NCI-H2107 treated with DMSO at 0.1 percent for 48 hours (cell line): ENCODE data around the gene IL1F10.
"Not testable (repeated sequence)": the region's sequence is repeated elsewhere in the genome, so short reads cannot be mapped to it uniquely, and the experiment has no call there.

Source experiments
- DNase-seq: peaks from one replicate; lab custom pipeline; 2025; ENCODE audit not compliant: unreplicated experiment; lab: John Stamatoyannopoulos, UW

IL1F10 gene

DNA sequence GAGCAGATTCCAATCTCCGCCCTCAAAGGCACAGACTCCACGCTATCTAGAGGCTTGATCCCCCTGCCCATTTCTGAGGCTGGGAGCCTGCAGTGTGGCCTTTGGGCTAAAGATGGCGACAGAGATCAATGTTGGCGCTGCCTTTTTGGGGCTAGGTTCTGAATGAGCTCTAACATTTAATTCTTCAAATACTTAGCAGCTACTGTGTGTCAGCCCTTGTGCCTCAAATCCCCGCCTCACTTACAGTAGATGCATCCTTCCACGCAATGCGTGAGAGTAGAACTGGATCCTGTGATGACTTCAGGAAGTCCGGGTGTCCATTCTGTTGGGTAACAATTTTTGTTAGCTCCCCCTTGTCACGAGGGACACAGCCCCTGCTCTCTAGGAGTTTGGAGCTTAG is 12.4 kb downstream of the IL1F10 start:
- no peak for DNase-seq

DNA sequence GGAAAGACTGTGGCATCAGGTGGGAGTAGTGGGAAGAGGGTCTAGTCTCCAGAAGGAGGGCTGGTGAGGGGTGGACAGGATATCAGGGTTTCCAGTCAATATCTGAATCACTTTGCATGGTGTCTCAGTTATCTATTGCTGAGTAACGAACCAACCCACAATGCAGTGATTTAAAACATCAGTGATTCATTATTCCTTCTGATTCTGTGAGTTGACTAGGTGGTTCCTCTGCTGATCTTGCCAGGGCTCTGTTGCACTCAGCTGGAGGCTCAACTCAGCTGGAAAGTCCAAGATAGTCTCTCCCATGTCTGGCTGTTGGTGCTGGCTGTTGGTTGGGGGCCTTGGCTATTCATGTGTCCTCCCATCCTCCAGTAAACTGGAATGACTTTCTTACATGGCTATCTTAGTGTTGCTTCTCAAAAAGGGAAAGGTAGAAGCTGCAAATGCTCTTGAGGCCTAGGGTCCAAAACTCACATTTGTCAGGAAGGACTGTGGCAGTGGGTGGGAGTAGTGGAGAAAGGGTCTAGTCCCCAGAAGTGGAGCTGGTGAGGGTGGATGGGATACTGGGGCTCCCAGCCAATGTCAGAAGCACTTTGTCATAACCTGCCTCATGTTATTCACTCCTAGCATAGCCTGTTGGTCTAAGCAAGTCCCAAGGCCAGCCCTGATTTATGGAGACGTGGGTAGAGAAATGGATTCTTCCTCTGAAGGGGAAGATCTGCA is 13.9 kb downstream of the IL1F10 start:
- no peak for DNase-seq

DNA sequence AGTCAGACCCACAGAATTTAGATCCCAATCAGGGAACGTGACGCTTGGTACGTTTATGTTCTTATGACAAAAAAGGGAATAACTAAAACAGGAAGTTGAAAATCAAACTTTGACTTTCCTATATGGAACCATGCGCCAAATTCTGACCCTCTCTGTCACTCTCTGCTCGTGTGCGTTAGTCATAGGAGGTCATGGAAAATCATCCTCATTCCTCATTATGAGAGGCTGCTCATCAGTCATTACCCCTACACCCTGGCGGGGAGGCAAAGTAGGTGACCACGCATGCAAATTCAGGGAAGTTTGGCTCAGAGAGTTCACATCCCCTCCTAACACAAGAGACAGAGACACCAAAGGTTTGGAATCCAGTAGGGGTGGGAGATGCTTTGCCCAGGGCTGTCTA is 15.5 kb downstream of the IL1F10 start:
- DNase-seq: no peak

DNA sequence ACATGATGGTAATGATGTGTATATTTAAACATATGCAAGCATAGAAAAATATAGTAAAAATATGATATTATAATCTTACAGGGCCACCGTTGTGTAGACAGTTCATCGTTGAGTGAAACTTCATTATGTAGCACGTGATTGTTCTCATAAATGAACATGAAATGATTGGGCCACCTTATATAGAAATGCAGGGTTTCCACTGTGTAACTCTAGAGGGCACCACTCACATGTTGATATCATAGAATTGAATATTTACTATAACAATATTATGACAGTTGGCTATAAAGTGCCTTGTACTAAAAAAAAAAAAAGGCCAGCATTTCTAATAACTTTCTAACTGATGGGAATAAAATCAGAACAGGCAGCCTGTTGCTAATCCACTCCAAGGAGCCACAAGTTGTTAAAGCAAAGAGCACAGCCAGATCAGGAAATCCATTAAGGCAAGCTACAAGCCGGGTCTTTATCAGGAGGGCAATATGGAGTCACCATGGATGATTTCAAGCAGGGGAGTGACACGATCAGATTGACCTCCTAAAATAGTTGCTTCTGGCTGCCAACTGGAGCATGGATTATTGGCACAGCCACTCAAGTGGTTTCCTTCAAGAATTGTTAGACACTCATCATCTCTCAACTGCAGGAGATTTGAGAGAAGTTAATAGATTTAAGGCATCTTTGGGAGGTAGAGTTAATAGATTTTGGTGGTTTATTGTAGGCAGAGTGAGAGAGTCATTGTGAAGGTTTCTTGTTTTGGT is 16.7 kb downstream of the IL1F10 start:
- no peak for DNase-seq

DNA sequence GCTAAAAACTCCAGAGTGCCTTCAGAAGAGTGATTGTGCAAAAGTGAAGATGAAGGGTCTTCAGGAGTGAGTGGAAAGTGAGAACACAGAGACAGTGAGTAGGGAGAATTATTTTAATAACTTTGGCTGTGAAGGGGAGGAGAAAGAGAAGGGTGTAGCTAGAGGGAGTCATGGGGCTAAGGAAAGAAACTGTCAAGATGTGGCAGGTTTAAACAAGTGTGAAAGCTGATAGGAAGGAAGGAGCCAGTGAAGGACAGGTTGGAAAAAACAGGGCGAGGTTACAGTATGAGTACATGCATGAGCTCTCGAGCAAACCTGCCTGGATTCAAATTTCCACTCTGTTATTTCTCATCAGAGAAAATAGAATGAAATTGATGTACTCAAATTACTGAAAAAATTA is 17.8 kb downstream of the IL1F10 start:
- DNase-seq: no peak

DNA sequence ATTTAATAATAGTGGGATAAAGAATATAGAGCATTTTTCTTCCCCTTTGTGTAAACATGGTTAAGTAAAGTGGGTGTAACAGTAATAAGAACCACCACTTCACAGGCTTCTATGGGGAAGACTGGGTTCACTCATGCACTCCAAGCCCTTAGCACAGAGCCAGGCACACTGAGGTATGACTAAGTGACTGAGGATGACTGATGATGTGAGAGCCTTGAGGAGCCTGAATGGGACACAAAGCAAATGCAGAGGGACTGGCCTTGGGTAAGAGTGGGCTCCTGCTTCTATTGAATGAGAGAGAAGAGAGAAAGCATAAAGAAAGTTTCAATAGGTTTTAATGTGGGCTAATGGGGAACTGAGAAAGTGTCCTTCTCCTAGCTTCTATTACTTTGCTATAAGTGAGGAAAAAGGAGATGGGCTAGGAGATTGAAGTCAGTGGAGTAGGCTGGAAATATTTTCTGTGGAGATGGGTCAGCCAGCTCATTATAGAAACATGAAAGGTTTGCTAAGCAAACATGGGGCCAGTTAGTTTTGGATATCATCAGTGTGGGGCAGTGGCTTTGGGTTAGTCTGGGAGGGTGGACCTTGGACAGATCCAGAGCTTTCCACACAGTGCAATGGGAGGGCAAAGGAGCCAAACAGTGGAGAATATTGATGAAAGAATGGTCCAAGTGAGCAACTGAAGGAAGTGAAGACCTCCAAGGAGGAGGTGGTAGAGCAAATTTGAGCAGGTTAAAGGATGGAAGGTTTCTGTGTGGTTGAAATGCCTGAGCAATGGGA is 20.6 kb downstream of the IL1F10 start:
- no peak for DNase-seq

DNA sequence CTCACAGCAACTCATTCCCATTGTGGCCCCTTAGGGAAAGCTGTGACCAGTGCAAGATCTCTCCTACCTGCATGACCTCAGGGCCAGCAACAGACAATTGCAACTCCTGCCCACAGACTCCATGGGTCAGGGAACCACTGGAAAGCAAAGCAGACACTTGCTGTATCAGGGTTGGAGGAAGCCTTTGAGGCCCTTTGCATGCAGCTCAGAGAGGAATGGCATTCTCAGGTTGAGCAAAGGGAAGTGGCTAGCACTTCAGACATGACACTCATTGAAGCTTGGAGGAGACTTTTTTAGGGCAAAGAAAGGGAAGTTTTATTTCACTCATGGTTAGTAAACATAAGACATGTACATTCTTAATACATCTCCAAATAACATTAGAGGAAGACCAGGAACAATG is 22.1 kb downstream of the IL1F10 start:
- DNase-seq: no peak

DNA sequence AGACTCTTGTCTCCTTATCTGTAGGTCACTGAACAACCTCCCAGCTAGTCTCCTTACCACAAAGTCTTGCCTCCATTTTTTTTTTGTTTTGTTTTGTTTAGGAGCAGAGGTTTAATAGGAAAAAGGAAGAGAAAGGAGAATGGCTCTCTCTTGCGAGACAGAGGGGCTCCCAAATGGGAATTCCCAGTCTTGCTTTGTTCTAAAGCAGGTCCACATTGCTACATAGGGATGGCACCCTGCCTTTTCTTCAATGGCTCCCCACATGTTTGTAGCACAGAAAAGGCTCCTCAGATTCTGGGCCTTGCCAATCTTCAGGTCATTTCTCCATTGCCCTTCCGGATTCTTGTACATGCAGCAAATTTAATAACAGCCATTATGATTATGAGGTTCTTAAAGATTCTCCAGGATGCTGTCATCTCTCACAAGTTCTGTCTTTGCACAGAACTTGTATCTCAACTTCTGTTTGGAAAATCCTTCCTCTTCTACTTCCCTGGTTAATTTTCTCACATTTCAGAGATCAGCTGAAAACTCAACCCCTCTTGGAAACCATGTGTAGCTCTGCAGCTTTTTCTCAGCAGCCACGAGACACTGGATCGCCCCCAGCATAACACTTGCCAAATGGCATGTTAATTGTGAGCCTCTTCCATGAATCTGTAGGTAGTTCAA is 23.6 kb downstream of the IL1F10 start:
- DNase-seq: no peak

DNA sequence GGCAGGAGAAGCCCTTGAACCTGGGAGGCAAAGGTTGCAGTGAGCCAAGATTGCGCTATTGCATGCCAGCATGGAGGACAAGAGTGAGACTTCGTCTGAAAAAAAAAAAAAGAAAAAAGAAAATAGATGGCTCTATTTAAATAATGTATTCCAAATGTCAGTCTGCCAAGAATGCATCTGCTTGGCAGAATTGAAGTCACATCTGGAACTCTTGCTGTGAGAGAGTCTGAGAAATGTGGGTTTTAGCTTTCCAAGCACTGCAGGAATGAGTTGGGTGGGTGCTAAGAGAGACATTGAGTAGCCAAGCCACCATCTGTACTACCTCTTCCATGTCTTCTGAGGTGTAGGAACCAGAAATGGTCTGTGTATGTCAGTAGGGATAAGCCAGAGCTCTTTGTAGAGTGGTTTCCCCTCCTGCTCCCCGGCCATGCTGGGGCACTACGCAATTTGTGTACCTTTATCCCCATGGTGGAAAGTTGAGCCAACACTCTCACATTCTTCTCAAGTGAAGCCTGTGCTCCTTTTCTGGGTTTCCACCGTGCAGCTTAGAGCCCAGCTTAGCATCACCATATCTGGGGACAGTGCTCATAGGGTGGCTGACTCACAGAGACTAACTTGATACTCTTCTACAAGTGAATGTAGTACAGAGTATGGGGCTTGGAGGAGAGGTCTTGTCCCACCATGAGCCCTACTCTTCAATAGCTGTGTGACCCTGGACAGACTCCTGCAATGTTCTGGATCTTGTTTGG is 25.3 kb downstream of the IL1F10 start:
- no peak for DNase-seq

DNA sequence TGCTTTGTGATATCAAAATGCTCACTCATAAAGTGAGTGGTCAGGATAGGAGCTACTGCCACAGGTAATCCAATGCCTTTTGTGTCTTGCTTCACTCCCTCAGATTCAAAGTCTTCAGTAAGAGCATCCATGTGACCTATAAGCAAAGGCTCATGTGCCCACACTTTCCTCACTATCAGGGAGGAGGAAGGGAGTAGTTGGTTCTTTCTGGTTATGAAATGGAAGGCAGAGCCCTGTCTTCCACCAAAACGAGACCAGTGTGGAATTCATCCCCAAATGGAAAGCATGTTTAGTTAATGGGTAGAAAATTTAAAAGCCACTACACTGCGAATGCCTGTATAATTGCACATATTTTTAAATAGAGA is 25.8 kb downstream of the IL1F10 start:
- DNase-seq: no peak

DNA sequence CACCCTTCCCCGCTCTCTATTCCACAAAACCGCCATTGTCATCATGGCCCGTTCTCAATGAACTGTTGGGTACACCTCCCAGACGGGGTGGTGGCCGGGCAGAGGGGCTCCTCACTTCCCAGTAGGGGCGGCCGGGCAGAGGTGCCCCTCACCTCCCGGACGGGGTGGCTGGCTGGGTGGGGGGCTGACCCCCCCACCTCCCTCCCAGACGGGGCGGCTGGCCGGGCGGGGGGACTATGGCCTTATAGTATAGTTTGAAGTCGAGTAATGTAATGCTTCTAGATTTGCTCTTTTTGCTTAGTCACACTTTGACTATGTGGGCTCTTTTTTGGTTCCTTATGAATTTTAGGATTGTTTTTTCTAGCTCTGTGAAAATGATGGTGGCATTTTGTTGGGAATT is 28.5 kb downstream of the IL1F10 start:
- DNase-seq: not testable (repeated sequence)

DNA sequence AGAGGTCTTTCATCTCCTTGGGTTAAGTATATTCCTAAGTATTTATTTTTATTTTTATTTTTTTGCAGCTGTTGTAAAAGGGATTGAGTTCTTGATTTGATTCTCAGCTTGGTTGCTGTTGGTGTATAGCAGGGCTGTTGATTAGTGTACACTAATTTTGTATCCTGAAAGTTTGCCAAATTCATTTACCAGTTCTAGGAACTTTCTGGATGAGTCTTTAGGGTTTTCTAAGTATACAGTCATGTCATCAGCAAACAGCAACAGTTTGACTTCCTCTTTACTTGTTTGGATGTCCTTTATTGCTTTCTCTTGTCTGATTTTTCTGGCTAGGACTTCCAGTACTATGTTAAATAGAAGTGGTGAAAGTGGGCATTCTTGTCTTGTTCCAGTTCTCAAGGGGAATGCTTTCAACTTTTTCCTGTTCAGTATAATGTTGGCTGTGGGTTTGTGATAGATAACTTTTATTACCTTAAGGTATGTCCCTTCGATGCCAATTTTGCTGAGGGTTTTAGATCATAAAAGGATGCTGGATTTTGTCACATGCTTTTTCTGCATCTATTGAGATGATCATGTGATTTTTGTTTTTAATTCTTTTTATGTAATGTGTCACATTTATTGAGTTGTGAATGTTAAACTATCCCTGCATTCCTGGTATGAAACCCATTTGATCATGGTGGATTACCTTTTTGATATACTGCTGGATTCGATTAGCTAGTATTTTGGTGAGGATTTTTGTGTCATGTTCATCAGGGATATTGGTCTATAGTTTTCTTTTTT is 29.3 kb downstream of the IL1F10 start:
- DNase-seq: not testable (repeated sequence)

DNA sequence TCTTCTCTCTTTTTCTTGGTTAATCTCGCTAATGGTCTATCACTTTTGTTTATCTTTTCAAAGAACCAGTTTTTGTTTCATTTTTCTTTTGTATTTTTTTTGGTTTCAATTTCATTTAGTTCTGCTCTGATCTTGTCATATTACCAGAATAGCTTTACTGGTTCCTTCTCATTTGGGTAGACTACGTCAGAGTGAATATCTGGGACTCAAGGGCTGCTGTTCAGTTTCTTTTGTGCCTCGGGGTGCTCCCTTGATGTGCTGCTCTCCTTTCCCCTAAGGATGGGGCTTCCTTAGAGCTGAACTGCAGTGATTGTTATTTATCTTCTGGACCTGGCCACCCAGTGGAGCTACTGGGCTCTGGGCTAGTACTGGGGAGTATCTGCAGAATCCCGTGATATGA is 30.3 kb downstream of the IL1F10 start:
- DNase-seq: no peak

DNA sequence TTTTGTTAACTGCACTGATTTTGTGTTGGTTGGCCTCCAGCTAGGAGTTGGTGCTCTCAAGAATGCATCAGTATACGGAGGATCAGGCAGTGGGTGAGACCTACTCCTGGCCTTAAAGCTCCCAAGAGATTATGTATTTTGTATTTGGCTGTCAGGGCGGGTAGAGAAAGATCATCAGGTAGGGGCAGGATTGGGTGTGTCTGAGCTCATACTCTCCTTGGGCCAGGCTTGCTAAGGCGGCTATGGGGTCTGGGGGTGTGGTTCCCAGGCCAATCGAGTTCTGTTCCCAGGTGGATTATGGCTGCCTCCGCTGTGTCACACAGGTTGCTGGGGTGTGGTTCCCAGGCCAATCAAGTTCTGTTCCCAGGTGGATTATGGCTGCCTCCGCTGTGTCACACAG is 30.8 kb downstream of the IL1F10 start:
- no peak for DNase-seq

DNA sequence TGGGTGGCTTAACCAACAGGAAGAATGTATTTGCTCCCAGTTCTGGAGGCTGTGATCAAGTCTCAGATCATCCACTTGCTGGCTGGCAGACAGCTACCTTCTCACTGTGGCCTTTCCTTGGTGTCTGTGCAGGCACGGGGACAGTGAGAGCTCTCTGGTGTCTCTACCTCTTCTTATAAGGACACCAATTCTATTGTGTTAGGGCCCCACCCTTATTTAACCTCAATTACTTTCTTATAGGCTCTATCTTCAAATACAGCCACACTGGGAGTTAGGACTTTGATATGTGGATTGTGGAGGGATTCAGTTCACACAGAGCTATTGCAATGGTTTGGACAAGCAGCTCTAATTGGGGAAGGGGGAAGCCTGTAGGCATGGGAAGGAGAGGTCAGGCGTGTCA is 34.4 kb downstream of the IL1F10 start:
- no peak for DNase-seq

DNA sequence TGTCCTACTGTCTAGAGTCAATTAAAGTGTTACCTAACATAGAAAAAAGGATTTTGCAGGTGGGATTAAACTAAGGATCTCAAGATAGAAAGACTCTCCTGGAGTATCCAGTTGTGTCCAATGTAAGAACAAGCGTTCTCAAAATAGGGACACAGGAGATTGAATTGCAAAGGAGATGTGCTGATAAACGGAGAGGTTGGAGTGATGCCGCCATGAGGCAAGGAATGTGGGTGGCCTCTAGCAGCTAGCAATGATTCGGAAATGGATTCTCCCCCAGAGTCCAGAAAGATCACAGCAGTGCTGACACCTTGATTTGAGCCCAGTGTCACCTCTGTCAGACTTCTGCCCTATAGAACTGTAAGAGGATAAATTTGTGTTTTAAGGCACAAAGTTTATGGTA is 35.5 kb downstream of the IL1F10 start:
- no peak for DNase-seq

DNA sequence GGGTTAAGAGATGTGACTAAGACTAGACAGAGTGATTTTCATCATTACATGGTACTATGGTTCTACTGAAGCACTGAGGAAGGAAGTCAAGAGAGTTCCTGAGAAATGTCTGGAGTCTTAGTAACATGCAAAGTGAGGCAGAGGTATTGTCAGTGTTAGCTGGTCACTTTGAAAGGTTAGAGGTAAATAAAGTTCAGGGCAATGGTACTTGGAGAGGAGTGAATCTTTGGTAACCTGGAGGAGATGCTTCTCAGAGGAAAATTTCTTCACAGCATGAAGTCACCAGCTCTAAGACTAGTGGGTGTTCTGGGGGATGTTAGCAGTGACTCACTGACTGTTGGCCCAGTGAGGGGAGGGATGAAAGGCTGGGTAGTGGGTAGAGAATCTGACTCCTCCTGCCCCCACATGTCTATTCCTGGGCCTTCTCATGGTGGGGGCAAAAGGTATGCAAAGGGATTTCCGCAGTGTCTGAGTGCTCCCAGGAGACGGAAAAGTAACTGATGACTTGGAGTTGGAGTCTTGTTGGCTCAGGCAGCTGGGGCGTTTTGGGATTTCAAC is 36.4 kb downstream of the IL1F10 start:
- DNase-seq: no peak

DNA sequence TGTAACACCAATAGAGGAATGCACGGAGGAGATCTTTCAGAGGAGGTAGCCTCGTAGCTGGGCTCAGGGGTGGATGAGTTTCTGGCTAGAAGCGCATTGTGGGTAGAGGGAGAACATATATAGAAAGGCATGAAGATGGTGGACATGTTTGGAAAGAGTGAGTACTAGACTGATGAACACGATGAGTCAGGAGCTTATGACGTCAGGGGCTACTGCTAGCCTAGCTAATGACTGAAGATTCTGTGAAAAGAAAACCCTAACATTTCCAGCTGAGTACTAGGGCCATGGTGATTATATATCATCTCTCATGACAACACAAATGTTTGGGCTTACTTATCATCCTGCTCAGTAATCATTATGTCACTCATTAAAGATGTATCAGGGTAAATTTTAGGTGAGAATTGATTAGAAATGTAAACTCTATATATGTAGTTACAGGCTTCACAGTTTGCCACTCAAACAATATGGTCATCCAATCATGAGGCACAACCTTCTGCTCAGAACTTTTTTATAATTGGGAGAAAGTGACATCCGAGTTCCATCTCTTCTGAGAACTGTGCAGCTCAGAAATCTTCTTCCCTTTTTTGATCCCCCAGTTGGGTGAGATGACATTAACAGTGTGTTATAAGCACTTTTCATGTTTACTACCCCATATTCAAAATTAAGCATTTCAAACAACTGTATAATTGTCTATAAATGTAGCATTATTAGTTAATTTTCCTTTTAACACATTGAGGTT is 37.4 kb downstream of the IL1F10 start:
- DNase-seq: no peak

DNA sequence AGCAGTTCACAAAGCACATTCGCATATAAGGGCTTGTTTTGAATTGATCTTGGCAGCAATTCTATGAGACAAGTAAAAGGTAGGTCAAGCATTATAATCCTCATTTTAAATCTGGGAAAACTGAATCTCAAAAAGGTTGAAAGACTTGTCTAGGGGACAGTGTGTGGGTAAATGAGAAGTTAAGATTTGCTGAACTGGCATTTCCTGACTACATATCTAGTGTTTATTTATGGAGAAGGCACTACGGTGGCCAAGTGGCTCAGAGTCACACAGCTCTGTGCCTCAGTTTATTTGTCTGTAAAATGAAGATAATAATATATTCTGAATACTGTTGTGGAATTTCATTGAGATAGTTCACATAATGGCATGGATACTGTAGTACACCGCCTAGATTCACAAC is 43.4 kb downstream of the IL1F10 start:
- no peak for DNase-seq
